CD4-positive, alpha-beta T cell (primary cell): ENCODE data around the gene TLL1. TPM values are rescaled to one million over a fixed set of nuclear protein-coding genes. Genes with fewer than 3 reads are reported as not detected.

Experiments used
- ATAC-seq: fragments of 200-7000 bp; cut with Tn5 transposase; one replicate; pipeline ENCODE4 v1.10.0; 2022; ENCODE audit warnings: mild to moderate bottlenecking; ENCODE audit not compliant: poor library complexity
- CTCF ChIA-PET: fragments of 350-600 bp; sonication (Branson Sonifier 250); formaldehyde crosslinking; loops from one replicate; lab custom pipeline; 2021; ENCODE audit warnings: antibody characterized with exemption, inconsistent platforms; lab: Charles Lee
- POLR2A ChIA-PET: fragments of 350-600 bp; sonication (Branson Sonifier 250); formaldehyde crosslinking; loops from one replicate; lab custom pipeline; 2021; ENCODE audit warnings: antibody characterized with exemption, inconsistent platforms; lab: Charles Lee
- DNase-seq, 14 experiments: peaks; one replicate each; pipeline ENCODE4 v3.0.0-alpha.2; 2013 to 2020; ENCODE audit warnings: mixed read lengths in 2 of 14
- H3K27ac ChIP-seq, 2 donors: one replicate each; pipeline versions ENCODE4 v1.5.1 to v1.7.0; 2013; ENCODE audit warnings: low read length in 2 of 2, low read depth in 1 of 2, mild to moderate bottlenecking in 1 of 2
- H3K27me3 ChIP-seq, 2 experiments: 1 replicate in 1 of 2; 2 replicates in 1 of 2; pipeline versions ENCODE4 v1.6.1 to v1.7.0; 2013; ENCODE audit warnings: low read length in 2 of 2, control low read depth in 1 of 2, mild to moderate bottlenecking in 1 of 2, moderate library complexity in 1 of 2; ENCODE audit not compliant: insufficient read depth in 2 of 2, control insufficient read depth in 1 of 2
- H3K36me3 ChIP-seq: one replicate; pipeline ENCODE4 v1.6.1; 2013; ENCODE audit warnings: low read length, control low read depth; ENCODE audit not compliant: insufficient read depth
- H3K4me1 ChIP-seq: one replicate; pipeline ENCODE4 v1.6.1; 2013; ENCODE audit warnings: low read length, control low read depth; ENCODE audit not compliant: insufficient read depth
- H3K4me3 ChIP-seq: one replicate; pipeline ENCODE4 v1.5.1; 2013; ENCODE audit warnings: mild to moderate bottlenecking, low read length, moderate library complexity
- H3K9me3 ChIP-seq, 2 experiments: 1 replicate in 1 of 2; 2 replicates in 1 of 2; pipeline versions ENCODE4 v1.6.1 to v1.7.0; 2013; ENCODE audit warnings: low read length in 2 of 2, mild to moderate bottlenecking in 2 of 2, control low read depth in 1 of 2, moderate library complexity in 1 of 2; ENCODE audit not compliant: control insufficient read depth in 1 of 2, insufficient read depth in 1 of 2
- H3K27ac Mint-ChIP-seq: one replicate; pipeline ENCODE4 v1.8.0; 2020; ENCODE audit warnings: mixed read lengths
- H3K27me3 Mint-ChIP-seq: one replicate; pipeline ENCODE4 v1.8.0; 2021; ENCODE audit warnings: mixed read lengths
- H3K36me3 Mint-ChIP-seq: one replicate; pipeline ENCODE4 v1.8.0; 2021; ENCODE audit warnings: low read depth, mixed read lengths
- H3K4me1 Mint-ChIP-seq: one replicate; pipeline ENCODE4 v1.8.0; 2021; ENCODE audit warnings: low read depth, mixed read lengths
- H3K4me3 Mint-ChIP-seq: one replicate; pipeline ENCODE4 v1.8.0; 2020; ENCODE audit warnings: mild to moderate bottlenecking, mixed read lengths
- H3K9me3 Mint-ChIP-seq: one replicate; pipeline ENCODE4 v1.8.0; 2020; ENCODE audit warnings: mixed read lengths
- intact Hi-C, 2 experiments: fragments of 100-400 bp; cut with DNase I in 1 of 2; cut with micrococcal nuclease in 1 of 2; formaldehyde crosslinking; loops; one replicate each; pipeline versions ENCODE4 v1.15.1 to v1.9.0; 2023 to 2025; cut with DNase I, micrococcal nuclease
- total RNA-seq, 174 experiments: library from RNA in 2 of 174; stranded (reverse) in 2 of 174; gene quantifications; one replicate each; pipeline ENCODE4 v1.2.3 and lab custom pipeline; 2021 to 2026
- TF ChIP-seq, protein P1 (sequence below): fragments of 200-600 bp; IDR thresholded peaks from one replicate; pipeline ENCODE4 v1.8.0; 2022; ENCODE audit warnings: antibody characterized with exemption, mild to moderate bottlenecking

The TLL1 gene
- total RNA-seq, 2 experiments from 2014 or later, result not detected

DNA sequence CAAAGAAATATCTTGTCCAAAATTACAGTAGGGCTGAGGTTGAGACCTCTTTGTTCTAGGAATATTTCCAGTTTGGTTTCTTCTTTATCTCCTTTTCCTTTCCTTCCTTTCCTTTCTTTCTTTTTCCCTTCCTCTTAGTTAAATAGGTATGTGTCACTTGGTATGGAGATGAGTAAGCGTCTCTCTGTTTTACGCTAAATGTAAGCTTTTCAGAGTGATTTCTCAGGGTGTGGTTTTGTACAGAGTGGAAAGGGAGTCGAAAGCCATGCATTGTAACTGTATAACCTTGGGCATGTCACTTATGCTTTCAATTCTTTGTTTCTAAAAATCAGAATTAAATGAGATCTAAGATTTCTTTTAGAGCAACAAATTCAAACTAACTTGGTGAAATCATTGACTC is 54.8 kb downstream of the TLL1 start:
- Mint-ChIP-seq H3K4me1 (no peaks in the 10 kb centered on the region), H3K27ac (no peak overlapping the region), H3K9me3 (peaks cover 8% of the 10 kb centered on the region), H3K4me3 (no peak overlapping the region), H3K36me3 (no peaks in the 10 kb centered on the region), H3K27me3 (no peaks in the 10 kb centered on the region)
- intact Hi-C loops, result no loop called here
- Histone ChIP-seq H3K36me3 (no peaks in the 10 kb centered on the region), H3K4me3 (no peak overlapping the region), H3K27me3 (no peaks in the 10 kb centered on the region), H3K9me3 (no peaks in the 10 kb centered on the region), H3K27ac (no peak overlapping the region), H3K4me1 (no peaks in the 10 kb centered on the region)
- DNase-seq (no peak), ATAC-seq (no peak)
- POLR2A ChIA-PET, result no interaction called here
- TF ChIP-seq, protein P1, sequence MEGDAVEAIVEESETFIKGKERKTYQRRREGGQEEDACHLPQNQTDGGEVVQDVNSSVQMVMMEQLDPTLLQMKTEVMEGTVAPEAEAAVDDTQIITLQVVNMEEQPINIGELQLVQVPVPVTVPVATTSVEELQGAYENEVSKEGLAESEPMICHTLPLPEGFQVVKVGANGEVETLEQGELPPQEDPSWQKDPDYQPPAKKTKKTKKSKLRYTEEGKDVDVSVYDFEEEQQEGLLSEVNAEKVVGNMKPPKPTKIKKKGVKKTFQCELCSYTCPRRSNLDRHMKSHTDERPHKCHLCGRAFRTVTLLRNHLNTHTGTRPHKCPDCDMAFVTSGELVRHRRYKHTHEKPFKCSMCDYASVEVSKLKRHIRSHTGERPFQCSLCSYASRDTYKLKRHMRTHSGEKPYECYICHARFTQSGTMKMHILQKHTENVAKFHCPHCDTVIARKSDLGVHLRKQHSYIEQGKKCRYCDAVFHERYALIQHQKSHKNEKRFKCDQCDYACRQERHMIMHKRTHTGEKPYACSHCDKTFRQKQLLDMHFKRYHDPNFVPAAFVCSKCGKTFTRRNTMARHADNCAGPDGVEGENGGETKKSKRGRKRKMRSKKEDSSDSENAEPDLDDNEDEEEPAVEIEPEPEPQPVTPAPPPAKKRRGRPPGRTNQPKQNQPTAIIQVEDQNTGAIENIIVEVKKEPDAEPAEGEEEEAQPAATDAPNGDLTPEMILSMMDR, result no peak
- CTCF ChIA-PET, result no interaction called here

GRCh38 chr4:165928601-165929000 is 55.6 kb downstream of the TLL1 start:
- intact Hi-C loops, result no loop called here
- H3K36me3 ChIP-seq, result no peaks in the 10 kb centered on the region
- Mint-ChIP-seq H3K27ac (no peak overlapping the region), H3K4me3 (no peak overlapping the region), H3K4me1 (no peaks in the 10 kb centered on the region), H3K9me3 (peaks cover 7% of the 10 kb centered on the region), H3K36me3 (no peaks in the 10 kb centered on the region), H3K27me3 (no peaks in the 10 kb centered on the region)
- H3K27ac ChIP-seq, result no peak overlapping the region
- ATAC-seq, result no peak
- H3K4me3 ChIP-seq, result no peak overlapping the region
- CTCF ChIA-PET, result no interaction called here
- POLR2A ChIA-PET, result no interaction called here
- no peak for DNase-seq
- TF ChIP-seq, protein P1, result no peak
- no peaks in the 10 kb centered on the region for H3K4me1 ChIP-seq
- no peaks in the 10 kb centered on the region for H3K9me3 ChIP-seq
- H3K27me3 ChIP-seq, result no peaks in the 10 kb centered on the region

DNA sequence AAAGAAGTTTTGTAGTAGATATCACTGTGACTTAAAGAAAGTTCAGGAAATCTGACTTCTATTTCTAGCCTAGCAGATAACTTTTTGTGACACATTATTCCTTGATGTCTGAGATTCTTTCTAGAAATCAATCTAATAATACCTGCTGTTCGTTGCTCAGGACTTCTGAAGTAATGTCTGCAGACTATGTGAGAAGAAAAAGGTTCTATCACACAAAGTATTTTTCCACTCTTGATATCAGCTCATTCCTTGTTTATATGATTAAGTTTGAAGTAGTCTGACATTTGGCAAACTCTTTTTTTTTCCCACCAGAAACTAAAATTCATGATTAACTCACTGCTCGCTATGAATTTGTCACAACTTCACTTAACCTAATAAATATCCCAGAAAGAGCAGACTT is 56.6 kb downstream of the TLL1 start:
- TF ChIP-seq, protein P1, result no peak
- H3K27me3 ChIP-seq, result no peaks in the 10 kb centered on the region
- no peak for ATAC-seq
- no peaks in the 10 kb centered on the region for H3K27me3 Mint-ChIP-seq
- H3K4me3 ChIP-seq, result no peak overlapping the region
- ChIA-PET POLR2A (no interaction called here), CTCF (no interaction called here)
- H3K4me1 ChIP-seq, result no peaks in the 10 kb centered on the region
- H3K36me3 ChIP-seq, result no peaks in the 10 kb centered on the region
- H3K36me3 Mint-ChIP-seq, result no peaks in the 10 kb centered on the region
- no peak overlapping the region for H3K27ac ChIP-seq
- no peak overlapping the region for H3K4me3 Mint-ChIP-seq
- H3K27ac Mint-ChIP-seq, result no peak overlapping the region
- peaks cover 2% of the 10 kb centered on the region for H3K9me3 Mint-ChIP-seq
- H3K9me3 ChIP-seq, result no peaks in the 10 kb centered on the region
- no peak for DNase-seq
- intact Hi-C loops, result no loop called here
- H3K4me1 Mint-ChIP-seq, result no peaks in the 10 kb centered on the region
